Esophagus squamous epithelium (tissue), 5 donors: ENCODE results near the gene ST13. TPM values are rescaled to one million over a fixed set of nuclear protein-coding genes. Genes with fewer than 3 reads are reported as not detected.
"Not testable (repeated sequence)": the region's sequence is repeated elsewhere in the genome, so short reads cannot be mapped to it uniquely, and the experiment has no call there.

ENCODE experiments used
- DNase-seq: peaks from one replicate; lab custom pipeline; 2025; lab: John Stamatoyannopoulos, UW
- H3K27ac ChIP-seq, 4 donors: fragments of 200-600 bp; sonication (generic); one replicate each; pipeline ENCODE4 v1.5.1; 2016 to 2019; ENCODE audit warnings: mild to moderate bottlenecking in 1 of 4
- H3K27me3 ChIP-seq, 4 donors: fragments of 200-600 bp; sonication (generic); 1 replicate in 3 of 4; 2 replicates in 1 of 4; pipeline versions ENCODE4 v1.5.1 to v1.6.0; 2017 to 2021; ENCODE audit warnings: antibody characterized with exemption in 1 of 4
- H3K36me3 ChIP-seq, 3 donors: fragments of 200-600 bp; sonication (generic); one replicate each; pipeline ENCODE4 v1.5.1; 2016 to 2019
- H3K4me1 ChIP-seq, 3 donors: fragments of 200-600 bp; sonication (generic); one replicate each; pipeline ENCODE4 v1.5.1; 2017 to 2019
- H3K4me3 ChIP-seq, 4 donors: fragments of 200-600 bp; sonication (generic); 1 replicate in 3 of 4; 2 replicates in 1 of 4; pipeline ENCODE4 v1.5.1; 2016 to 2019; ENCODE audit warnings: mild to moderate bottlenecking in 2 of 4, moderate library complexity in 1 of 4
- H3K9me3 ChIP-seq, 3 donors: fragments of 200-600 bp; sonication (generic); one replicate each; pipeline ENCODE4 v1.5.1; 2016 to 2019
- POLR2A ChIP-seq, 4 donors: fragments of 450-650 bp; IDR thresholded peaks; one replicate each; pipeline ENCODE4 v1.6.1; 2017; ENCODE audit warnings: antibody characterized with exemption in 4 of 4, mild to moderate bottlenecking in 4 of 4, moderate library complexity in 3 of 4
- WGBS, 2 donors: methylation state at CpG; one replicate each; pipeline ENCODE4 v1.1.5; 2018; 5-methylcytosine and 5-hydroxymethylcytosine counted together
- intact Hi-C: fragments of 100-400 bp; cut with DNase I; formaldehyde crosslinking; loops from one replicate; pipeline ENCODE4 v1.15.0; 2022
- total RNA-seq, 4 donors: library from RNA; depleted of rRNA; stranded (reverse); fragments of >200 nt; gene quantifications; one replicate each; pipeline ENCODE4 v1.1.0, GENCODE V29; 2016
- TF ChIP-seq, protein P1 (sequence below), 6 experiments: fragments of 450-650 bp in 4 of 6; fragments of 200-600 bp in 2 of 6; sonication (generic) in 2 of 6; IDR thresholded peaks; one replicate each; pipeline ENCODE4 v1.5.1; 2016 to 2019; ENCODE audit warnings: antibody characterized with exemption in 6 of 6, mild to moderate bottlenecking in 4 of 6, moderate library complexity in 4 of 6
- donor health status: DM: yes; HTN: yes; CAD: no.

The ST13 gene
- total RNA-seq, 4 donors from 2014 or later: 56.2 to 189 (median 104) TPM

- H3K27ac ChIP-seq: peak overlapping the region in 2 of 4 donors; percentile 5 to 96
- intact Hi-C loops: no loop called here
- no peak for DNase-seq
- no peaks in the 10 kb centered on the region for H3K9me3 ChIP-seq
- no peak overlapping the region for H3K4me3 ChIP-seq
- TF ChIP-seq POLR2A (IDR thresholded peaks at IDR 0.05): no peak
- TF ChIP-seq, protein P1, sequence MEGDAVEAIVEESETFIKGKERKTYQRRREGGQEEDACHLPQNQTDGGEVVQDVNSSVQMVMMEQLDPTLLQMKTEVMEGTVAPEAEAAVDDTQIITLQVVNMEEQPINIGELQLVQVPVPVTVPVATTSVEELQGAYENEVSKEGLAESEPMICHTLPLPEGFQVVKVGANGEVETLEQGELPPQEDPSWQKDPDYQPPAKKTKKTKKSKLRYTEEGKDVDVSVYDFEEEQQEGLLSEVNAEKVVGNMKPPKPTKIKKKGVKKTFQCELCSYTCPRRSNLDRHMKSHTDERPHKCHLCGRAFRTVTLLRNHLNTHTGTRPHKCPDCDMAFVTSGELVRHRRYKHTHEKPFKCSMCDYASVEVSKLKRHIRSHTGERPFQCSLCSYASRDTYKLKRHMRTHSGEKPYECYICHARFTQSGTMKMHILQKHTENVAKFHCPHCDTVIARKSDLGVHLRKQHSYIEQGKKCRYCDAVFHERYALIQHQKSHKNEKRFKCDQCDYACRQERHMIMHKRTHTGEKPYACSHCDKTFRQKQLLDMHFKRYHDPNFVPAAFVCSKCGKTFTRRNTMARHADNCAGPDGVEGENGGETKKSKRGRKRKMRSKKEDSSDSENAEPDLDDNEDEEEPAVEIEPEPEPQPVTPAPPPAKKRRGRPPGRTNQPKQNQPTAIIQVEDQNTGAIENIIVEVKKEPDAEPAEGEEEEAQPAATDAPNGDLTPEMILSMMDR (IDR thresholded peaks at IDR 0.05): no peak
- peaks cover 0 to 28% (median 8%) of the 10 kb centered on the region in 3 donors for H3K36me3 ChIP-seq
- H3K27me3 ChIP-seq: no peaks in the 10 kb centered on the region
- peaks cover 14 to 58% (median 40%) of the 10 kb centered on the region in 3 donors for H3K4me1 ChIP-seq
- WGBS, 2 donors: 48 to 62% methylated on average over 1 of the region's 1 CpG
These were observed 3.1 kb downstream of the ST13 start for GRCh38 chr22:40853333-40853732.

DNA sequence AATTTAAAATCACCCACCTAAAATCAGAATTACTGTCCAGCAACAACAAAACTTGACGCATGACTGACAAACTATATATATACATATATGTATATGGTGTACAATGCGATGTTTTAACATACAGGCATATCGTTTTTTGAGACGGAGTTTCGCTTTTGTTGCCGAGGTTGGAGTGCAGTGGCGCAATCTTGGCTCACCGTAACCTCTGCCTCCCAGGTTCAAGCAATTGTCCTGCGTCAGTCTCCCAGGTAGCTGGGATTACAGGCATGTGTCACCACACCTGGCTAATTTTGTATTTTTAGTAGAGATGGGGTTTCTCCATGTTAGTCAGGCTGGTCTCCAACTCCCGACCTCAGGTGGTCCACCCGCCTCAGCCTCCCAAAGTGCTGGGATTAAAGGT, 10.6 kb downstream of the ST13 start:
- WGBS, 2 donors: 76 to 82% methylated on average over 11 of the region's 11 CpGs
- H3K9me3 ChIP-seq, intact Hi-C loops, H3K4me1 ChIP-seq, H3K4me3 ChIP-seq, DNase-seq, H3K27me3 ChIP-seq, H3K27ac ChIP-seq: not testable (repeated sequence)
- H3K36me3 ChIP-seq: peaks cover 0 to 100% (median 24%) of the 10 kb centered on the region in 3 donors

DNA sequence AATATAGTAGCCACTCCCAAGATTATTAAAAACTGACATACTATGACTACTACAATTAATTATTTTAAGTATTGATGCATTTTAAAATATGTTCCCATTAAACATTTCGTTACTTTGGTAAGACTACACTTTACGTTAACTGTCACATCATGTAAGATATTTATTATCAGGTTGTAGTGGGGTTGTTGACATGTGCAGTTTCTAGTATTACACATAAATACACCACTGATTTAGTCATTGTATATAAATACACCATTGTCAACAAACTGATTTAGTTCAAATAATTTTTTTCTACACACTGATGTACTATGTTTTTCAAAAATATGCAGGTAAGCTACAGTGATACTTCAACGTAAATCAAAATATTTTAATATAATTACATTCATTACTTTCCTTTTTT, 11.5 kb downstream of the ST13 start:
- Histone ChIP-seq H3K36me3 (peaks cover 2 to 100% (median 26%) of the 10 kb centered on the region in 3 donors), H3K4me1 (peaks cover 0 to 8% (median 0%) of the 10 kb centered on the region in 3 donors), H3K4me3 (no peak overlapping the region), H3K27me3 (no peaks in the 10 kb centered on the region), H3K27ac (no peak overlapping the region), H3K9me3 (no peaks in the 10 kb centered on the region)
- 90 to 91% methylated on average over 3 of the region's 3 CpGs for WGBS, 2 donors
- TF ChIP-seq POLR2A (IDR thresholded peaks at IDR 0.05): no peak
- no peak for DNase-seq
- intact Hi-C loops: no loop called here

DNA sequence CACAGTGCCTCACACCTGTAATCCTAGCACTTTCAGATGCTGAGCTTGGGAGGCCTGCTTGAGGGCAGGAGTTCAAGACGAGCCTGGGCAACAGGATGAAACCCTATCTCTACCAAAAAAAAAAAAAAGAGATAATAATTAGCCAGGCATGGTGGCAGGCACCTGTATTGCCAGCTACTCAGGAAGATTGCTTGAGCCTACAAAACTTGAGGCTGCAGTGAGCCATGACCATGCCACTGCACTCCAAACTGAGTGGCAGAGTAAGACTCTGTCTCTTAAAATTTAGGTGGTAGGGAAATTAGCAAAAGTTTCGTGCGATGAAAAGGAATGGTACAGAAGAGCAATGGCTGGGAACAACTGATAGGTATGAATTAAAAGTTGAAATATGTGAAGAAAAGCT, 18.0 kb downstream of the ST13 start:
- Histone ChIP-seq H3K4me1 (peaks cover 0 to 8% (median 0%) of the 10 kb centered on the region in 3 donors), H3K27ac (no peak overlapping the region), H3K4me3 (no peak overlapping the region), H3K9me3 (no peaks in the 10 kb centered on the region), H3K27me3 (no peaks in the 10 kb centered on the region), H3K36me3 (peaks cover 6 to 100% (median 33%) of the 10 kb centered on the region in 3 donors)
- intact Hi-C loops: no loop called here
- TF ChIP-seq POLR2A (IDR thresholded peaks at IDR 0.05): no peak
- TF ChIP-seq, protein P1 (IDR thresholded peaks at IDR 0.05): no peak
- WGBS, 2 donors: 69 to 75% methylated on average over 3 of the region's 3 CpGs
- no peak for DNase-seq

GRCh38 chr22:40834619-40835018, 21.8 kb downstream of the ST13 start:
- no peak for TF ChIP-seq POLR2A (IDR thresholded peaks at IDR 0.05)
- TF ChIP-seq, protein P1 (IDR thresholded peaks at IDR 0.05): no peak
- H3K4me3 ChIP-seq: no peak overlapping the region
- intact Hi-C loops: no loop called here
- no peaks in the 10 kb centered on the region for H3K4me1 ChIP-seq
- no peaks in the 10 kb centered on the region for H3K9me3 ChIP-seq
- no peaks in the 10 kb centered on the region for H3K27me3 ChIP-seq
- no peak for DNase-seq
- H3K36me3 ChIP-seq: peaks cover 1 to 100% (median 34%) of the 10 kb centered on the region in 3 donors
- WGBS, 2 donors: 94 to 96% methylated on average over 3 of the region's 3 CpGs
- H3K27ac ChIP-seq: no peak overlapping the region

DNA sequence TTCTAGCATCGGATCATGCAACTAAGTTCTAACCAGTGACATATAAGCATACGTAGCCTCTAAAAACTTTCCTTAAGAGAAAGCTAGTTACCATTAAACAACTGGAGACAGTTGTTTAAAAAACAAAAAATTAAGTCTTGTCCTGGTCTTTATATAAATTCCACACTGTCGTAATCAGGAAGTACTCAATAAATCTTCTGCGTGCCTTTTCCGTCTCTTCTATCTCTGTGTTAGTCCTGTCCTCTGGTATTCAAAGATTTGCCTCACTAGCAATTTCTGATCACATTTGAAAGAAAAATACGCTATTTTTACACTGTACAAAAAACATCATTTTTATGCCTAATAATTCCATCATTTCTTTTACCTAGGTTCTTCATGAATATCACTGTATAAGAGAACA, 27.3 kb downstream of the ST13 start:
- no peak overlapping the region for H3K27ac ChIP-seq
- H3K36me3 ChIP-seq: peaks cover 0 to 100% (median 28%) of the 10 kb centered on the region in 3 donors
- intact Hi-C loops: no loop called here
- 79 to 87% methylated on average over 6 of the region's 6 CpGs for WGBS, 2 donors
- DNase-seq: no peak
- no peak for TF ChIP-seq POLR2A (IDR thresholded peaks at IDR 0.05)
- TF ChIP-seq, protein P1 (IDR thresholded peaks at IDR 0.05): no peak
- no peaks in the 10 kb centered on the region for H3K4me1 ChIP-seq
- H3K27me3 ChIP-seq: no peaks in the 10 kb centered on the region
- H3K4me3 ChIP-seq: no peak overlapping the region
- no peaks in the 10 kb centered on the region for H3K9me3 ChIP-seq
